LoVo (cell line): Measurements from ENCODE around the gene SPSB4.
A peak's percentile ranks its signal among the peaks of the same experiment; 100 is the strongest.
"Not testable (repeated sequence)": the region's sequence is repeated elsewhere in the genome, so short reads cannot be mapped to it uniquely, and the experiment has no call there.

Experiments
- DNase-seq: peaks from one replicate; pipeline ENCODE4 v3.0.0-alpha.2; 2016; ENCODE audit warnings: low spot score

Gene SPSB4

GRCh38 chr3:141095546-141095937 is 44.4 kb downstream of the SPSB4 start:
- no peak for DNase-seq

GRCh38 chr3:141096164-141096563 is 45.0 kb downstream of the SPSB4 start:
- DNase-seq, result no peak

GRCh38 chr3:141096981-141097380 is 45.8 kb downstream of the SPSB4 start:
- no peak for DNase-seq

- DNase-seq, result no peak
These were observed 49.0 kb downstream of the SPSB4 start for GRCh38 chr3:141100112-141100511.

- DNase-seq, result no peak
These were observed 49.6 kb downstream of the SPSB4 start for GRCh38 chr3:141100531-141101320.

GRCh38 chr3:141102372-141102771 is 51.2 kb downstream of the SPSB4 start:
- DNase-seq, result no peak

- no peak for DNase-seq
These were observed 51.9 kb downstream of the SPSB4 start for GRCh38 chr3:141103067-141103466.

GRCh38 chr3:141103503-141103902 is 52.4 kb downstream of the SPSB4 start:
- no peak for DNase-seq

GRCh38 chr3:141104151-141104821 is 53.1 kb downstream of the SPSB4 start:
- no peak for DNase-seq

- peak; percentile 77 for DNase-seq
These were observed 54.9 kb downstream of the SPSB4 start for GRCh38 chr3:141105828-141106628.

- DNase-seq, result no peak
These were observed 55.7 kb downstream of the SPSB4 start for GRCh38 chr3:141106842-141107241.

- no peak for DNase-seq
These were observed 56.9 kb downstream of the SPSB4 start for GRCh38 chr3:141108039-141108438.

- no peak for DNase-seq
These were observed 58.6 kb downstream of the SPSB4 start for GRCh38 chr3:141109751-141110150.

- no peak for DNase-seq
These were observed 59.2 kb downstream of the SPSB4 start for GRCh38 chr3:141110322-141110721.

- DNase-seq, result no peak
These were observed 60.4 kb downstream of the SPSB4 start for GRCh38 chr3:141111364-141112155.

- DNase-seq, result no peak
These were observed 61.6 kb downstream of the SPSB4 start for GRCh38 chr3:141112686-141113297.

- not testable (repeated sequence) for DNase-seq
These were observed 62.5 kb downstream of the SPSB4 start for GRCh38 chr3:141113680-141114079.

GRCh38 chr3:141114179-141114745 is 63.1 kb downstream of the SPSB4 start:
- DNase-seq, result no peak

GRCh38 chr3:141114816-141115460 is 63.8 kb downstream of the SPSB4 start:
- no peak for DNase-seq

GRCh38 chr3:141115789-141116541 is 64.8 kb downstream of the SPSB4 start:
- no peak for DNase-seq
